Measurements from ENCODE around the gene KRT79. TPM values are rescaled to one million over a fixed set of nuclear protein-coding genes. Genes with fewer than 3 reads are reported as not detected.

KRT79 gene
- total and polyA plus RNA-seq, 4 donors = 0.02 to 1.5 (median 0.12) TPM; not detected in 1

- WGBS, 2 donors = 86 to 89% methylated on average over 4 of the region's 4 CpGs
- Histone ChIP-seq H3K36me3 (ENCODE audit: control insufficient read depth in 4 of 4, insufficient read depth in 4 of 4, low read length in 4 of 4) (no peaks in the 10 kb centered on the region), H3K4me1 (ENCODE audit: control insufficient read depth in 5 of 5, insufficient read depth in 5 of 5, low read length in 5 of 5) (peaks cover 0 to 12% (median 5%) of the 10 kb centered on the region in 5 donors), H3K27ac (ENCODE audit: low read depth in 1 of 2, low read length in 1 of 2) (no peak overlapping the region), H3K27me3 (ENCODE audit: control insufficient read depth in 3 of 3, insufficient read depth in 3 of 3, low read length in 2 of 3) (peaks cover 3 to 34% (median 3%) of the 10 kb centered on the region in 3 donors), H3K9ac (ENCODE audit: insufficient read depth in 1 of 2, low read length in 2 of 2) (no peak overlapping the region), H3K4me3 (no peak overlapping the region), H3K9me3 (ENCODE audit: control insufficient read depth in 4 of 4, insufficient read depth in 3 of 4, low read length in 3 of 4) (no peaks in the 10 kb centered on the region)
- DNase-seq (no peak), ATAC-seq (ENCODE audit: insufficient read depth, low FRiP score) (no peak)
- TF ChIP-seq CTCF (IDR thresholded peaks at IDR 0.05; ENCODE audit: control extremely low read depth, extremely low read depth) = no peak
Measured at GRCh38 chr12:52821071-52821730, 12.9 kb downstream of the KRT79 start.

DNA sequence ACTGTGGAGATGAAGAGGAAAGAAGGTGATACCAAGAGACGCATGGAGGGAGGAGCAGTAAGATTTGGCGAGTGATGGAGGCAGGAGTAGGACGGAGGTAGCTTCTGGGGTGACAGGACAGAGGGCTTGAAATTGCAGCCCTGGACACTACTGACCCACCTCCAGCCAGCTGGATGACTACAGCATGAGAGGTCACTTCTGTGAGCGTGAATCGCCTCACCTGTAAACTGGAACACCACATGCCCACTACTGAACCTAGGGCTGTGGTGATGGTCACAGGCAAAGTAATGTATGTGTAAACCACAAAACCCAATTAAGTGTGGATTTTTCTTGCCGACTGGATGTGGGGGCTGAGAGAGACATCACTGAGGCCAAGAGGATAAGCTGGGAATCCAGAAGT, 13.6 kb downstream of the KRT79 start:
- H3K36me3 ChIP-seq (ENCODE audit: control insufficient read depth in 4 of 4, insufficient read depth in 4 of 4, low read length in 4 of 4) = no peaks in the 10 kb centered on the region
- DNase-seq = no peak
- H3K9ac ChIP-seq (ENCODE audit: insufficient read depth in 1 of 2, low read length in 2 of 2) = no peak overlapping the region
- 91 to 92% methylated on average over 6 of the region's 6 CpGs for WGBS, 2 donors
- peaks cover 3 to 29% (median 3%) of the 10 kb centered on the region in 3 donors for H3K27me3 ChIP-seq (ENCODE audit: control insufficient read depth in 3 of 3, insufficient read depth in 3 of 3, low read length in 2 of 3)
- no peak for ATAC-seq (ENCODE audit: insufficient read depth, low FRiP score)
- TF ChIP-seq CTCF (IDR thresholded peaks at IDR 0.05; ENCODE audit: control extremely low read depth, extremely low read depth) = no peak
- no peak overlapping the region for H3K4me3 ChIP-seq
- H3K27ac ChIP-seq (ENCODE audit: low read depth in 1 of 2, low read length in 1 of 2) = no peak overlapping the region
- H3K9me3 ChIP-seq (ENCODE audit: control insufficient read depth in 4 of 4, insufficient read depth in 3 of 4, low read length in 3 of 4) = no peaks in the 10 kb centered on the region
- peaks cover 0 to 19% (median 5%) of the 10 kb centered on the region in 5 donors for H3K4me1 ChIP-seq (ENCODE audit: control insufficient read depth in 5 of 5, insufficient read depth in 5 of 5, low read length in 5 of 5)

DNA sequence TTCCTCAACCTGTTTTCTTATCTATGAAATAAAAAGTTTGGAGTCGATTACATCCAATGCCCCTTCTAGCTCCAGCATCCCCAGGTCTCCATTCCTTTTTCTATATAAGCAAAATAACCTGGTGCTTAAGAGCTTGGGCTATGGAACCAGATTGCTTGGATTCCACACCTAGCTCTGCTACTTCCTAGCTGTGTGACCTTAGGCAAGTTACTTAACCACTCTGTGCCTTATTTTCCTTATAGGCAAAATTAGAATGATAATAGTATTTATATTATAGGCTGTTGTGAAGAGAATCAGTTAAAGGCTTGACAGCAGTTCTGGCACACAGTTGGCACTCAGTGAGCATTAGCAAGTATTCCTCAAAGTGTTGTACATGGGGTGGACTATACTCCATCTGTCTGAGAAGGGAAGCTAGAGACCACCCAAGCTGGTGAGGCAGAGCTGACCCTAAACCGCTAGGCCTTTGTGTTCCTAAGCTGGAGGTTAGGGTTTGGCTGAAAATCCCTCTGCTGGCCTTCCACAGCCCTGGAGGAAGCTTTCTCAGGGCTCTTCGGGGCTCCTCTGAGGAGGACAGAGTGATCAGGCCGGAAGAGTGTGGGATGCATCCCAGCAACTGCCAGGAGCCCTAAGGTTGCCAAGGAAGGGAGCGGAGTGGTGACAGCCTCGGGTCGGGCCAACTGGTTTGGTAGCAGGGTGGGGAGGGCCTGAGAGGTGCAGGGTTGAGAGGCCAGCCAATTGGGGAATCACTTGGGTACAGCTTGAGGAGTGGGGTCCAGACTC, 14.2 kb downstream of the KRT79 start:
- no peaks in the 10 kb centered on the region for H3K9me3 ChIP-seq (ENCODE audit: control insufficient read depth in 4 of 4, insufficient read depth in 3 of 4, low read length in 3 of 4)
- no peaks in the 10 kb centered on the region for H3K36me3 ChIP-seq (ENCODE audit: control insufficient read depth in 4 of 4, insufficient read depth in 4 of 4, low read length in 4 of 4)
- no peak overlapping the region for H3K4me3 ChIP-seq
- no peak overlapping the region for H3K9ac ChIP-seq (ENCODE audit: insufficient read depth in 1 of 2, low read length in 2 of 2)
- 80 to 87% methylated on average over 7 of the region's 7 CpGs for WGBS, 2 donors
- H3K27ac ChIP-seq (ENCODE audit: low read depth in 1 of 2, low read length in 1 of 2) = no peak overlapping the region
- DNase-seq = peak in 2 of 3 donors; percentile 6 to 27
- H3K4me1 ChIP-seq (ENCODE audit: control insufficient read depth in 5 of 5, insufficient read depth in 5 of 5, low read length in 5 of 5) = peaks cover 0 to 19% (median 5%) of the 10 kb centered on the region in 5 donors
- no peak for ATAC-seq (ENCODE audit: insufficient read depth, low FRiP score)
- TF ChIP-seq CTCF (IDR thresholded peaks at IDR 0.05; ENCODE audit: control extremely low read depth, extremely low read depth) = no peak
- H3K27me3 ChIP-seq (ENCODE audit: control insufficient read depth in 3 of 3, insufficient read depth in 3 of 3, low read length in 2 of 3) = peaks cover 3 to 26% (median 3%) of the 10 kb centered on the region in 3 donors

Data from lung (tissue), 12 donors.